ENCODE results near the gene TEX11. TPM values are rescaled to one million over a fixed set of nuclear protein-coding genes. Genes with fewer than 3 reads are reported as not detected.

TEX11 gene
- total and polyA plus RNA-seq, 9 of the 15 experiments (the other 6 are each of a cell fraction or from before 2014, with no cell fraction given) = 0.27 to 1.1 (median 0.45) TPM

DNA sequence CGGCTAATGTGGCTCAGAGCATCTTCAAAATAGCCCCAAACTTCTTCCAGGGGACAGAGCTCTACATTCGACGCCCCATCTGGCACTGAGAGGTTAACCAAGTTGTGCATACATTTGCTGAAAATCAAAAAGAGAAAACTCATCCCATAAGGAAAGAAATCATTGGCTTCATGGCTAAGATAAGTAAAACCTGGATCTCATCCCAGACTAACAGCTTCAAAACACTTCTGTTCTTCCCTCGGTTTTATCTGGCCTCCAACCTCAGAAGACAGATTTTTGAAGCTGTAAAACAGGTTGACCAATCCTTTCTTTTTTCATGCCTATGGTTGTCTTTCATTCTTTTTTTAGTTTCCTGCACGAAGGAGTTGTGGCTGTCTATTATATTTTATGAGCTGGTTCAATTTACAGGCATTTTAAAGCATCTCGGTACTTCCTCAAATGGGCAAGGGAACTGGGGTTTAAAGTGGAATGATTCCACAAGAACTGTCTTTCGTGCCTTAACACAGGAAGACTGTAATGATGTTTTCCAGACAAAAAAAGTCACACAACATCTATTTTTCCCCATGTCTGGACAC is 356.3 kb downstream of the TEX11 start:
- Histone ChIP-seq H2AFZ (ENCODE audit: low read depth, low read length) (no peak overlapping the region), H3K9ac (ENCODE audit: insufficient read depth in 1 of 2, low read depth in 2 of 2, low read length in 2 of 2) (no peak overlapping the region), H3K79me2 (ENCODE audit: control insufficient read depth, insufficient read depth, low read length) (no peaks in the 10 kb centered on the region), H3K4me1 (replicated peaks in 1 of 2; ENCODE audit: control insufficient read depth in 2 of 2, insufficient read depth in 2 of 2, low read length in 2 of 2) (no peaks in the 10 kb centered on the region), H3K4me3 (no peak overlapping the region), H3K4me2 (ENCODE audit: insufficient read depth, low read length) (no peak overlapping the region), H3K27ac (ENCODE audit: extremely low read depth, low read depth, low read length) (no peak overlapping the region), H3K9me1 (ENCODE audit: control insufficient read depth, insufficient read depth, low read length) (no peaks in the 10 kb centered on the region), H3K27me3 (ENCODE audit: control insufficient read depth in 2 of 2, insufficient read depth in 2 of 2, low read length in 2 of 2) (no peaks in the 10 kb centered on the region), H3K36me3 (ENCODE audit: control insufficient read depth, insufficient read depth, low read length) (no peaks in the 10 kb centered on the region), H3K9me3 (replicated peaks; ENCODE audit: control insufficient read depth, insufficient read depth, low read depth, low read length) (no peaks in the 10 kb centered on the region), H4K20me1 (replicated peaks; ENCODE audit: control insufficient read depth, insufficient read depth, low read length) (no peaks in the 10 kb centered on the region)
- CTCF ChIA-PET (ENCODE audit: low intra/inter-chr PET ratio) = no interaction called here
- DNase-seq (ENCODE audit: extremely low read depth in 1 of 4, low spot score in 3 of 4) (no peak), FAIRE-seq (no peak), ATAC-seq (no peak)
- POLR2A ChIA-PET = interaction anchor here (0.8 kb wide), 1 partner anchor 1156 kb away, joined by 3 read pairs; no protein-coding TSS in a partner anchor
- intact Hi-C loops (cut with micrococcal nuclease) = no loop called here
- in situ Hi-C loops (cut with MboI) = no loop called here
- TF ChIP-seq, protein P1, sequence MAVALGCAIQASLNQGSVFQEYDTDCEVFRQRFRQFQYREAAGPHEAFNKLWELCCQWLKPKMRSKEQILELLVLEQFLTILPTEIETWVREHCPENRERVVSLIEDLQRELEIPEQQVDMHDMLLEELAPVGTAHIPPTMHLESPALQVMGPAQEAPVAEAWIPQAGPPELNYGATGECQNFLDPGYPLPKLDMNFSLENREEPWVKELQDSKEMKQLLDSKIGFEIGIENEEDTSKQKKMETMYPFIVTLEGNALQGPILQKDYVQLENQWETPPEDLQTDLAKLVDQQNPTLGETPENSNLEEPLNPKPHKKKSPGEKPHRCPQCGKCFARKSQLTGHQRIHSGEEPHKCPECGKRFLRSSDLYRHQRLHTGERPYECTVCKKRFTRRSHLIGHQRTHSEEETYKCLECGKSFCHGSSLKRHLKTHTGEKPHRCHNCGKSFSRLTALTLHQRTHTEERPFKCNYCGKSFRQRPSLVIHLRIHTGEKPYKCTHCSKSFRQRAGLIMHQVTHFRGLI (CRISPR knock-in tag; IDR thresholded peaks at IDR 0.05) = no peak
- no peak for TF ChIP-seq POLR2AphosphoS2 (IDR thresholded peaks at IDR 0.05; ENCODE audit: low read length)
- TF ChIP-seq MTA1 (IDR thresholded peaks at IDR 0.05; ENCODE audit: borderline replicate concordance) = no peak
- TF ChIP-seq E2F3 (CRISPR knock-in tag; IDR thresholded peaks at IDR 0.05) = no peak
- TF ChIP-seq, protein P2, sequence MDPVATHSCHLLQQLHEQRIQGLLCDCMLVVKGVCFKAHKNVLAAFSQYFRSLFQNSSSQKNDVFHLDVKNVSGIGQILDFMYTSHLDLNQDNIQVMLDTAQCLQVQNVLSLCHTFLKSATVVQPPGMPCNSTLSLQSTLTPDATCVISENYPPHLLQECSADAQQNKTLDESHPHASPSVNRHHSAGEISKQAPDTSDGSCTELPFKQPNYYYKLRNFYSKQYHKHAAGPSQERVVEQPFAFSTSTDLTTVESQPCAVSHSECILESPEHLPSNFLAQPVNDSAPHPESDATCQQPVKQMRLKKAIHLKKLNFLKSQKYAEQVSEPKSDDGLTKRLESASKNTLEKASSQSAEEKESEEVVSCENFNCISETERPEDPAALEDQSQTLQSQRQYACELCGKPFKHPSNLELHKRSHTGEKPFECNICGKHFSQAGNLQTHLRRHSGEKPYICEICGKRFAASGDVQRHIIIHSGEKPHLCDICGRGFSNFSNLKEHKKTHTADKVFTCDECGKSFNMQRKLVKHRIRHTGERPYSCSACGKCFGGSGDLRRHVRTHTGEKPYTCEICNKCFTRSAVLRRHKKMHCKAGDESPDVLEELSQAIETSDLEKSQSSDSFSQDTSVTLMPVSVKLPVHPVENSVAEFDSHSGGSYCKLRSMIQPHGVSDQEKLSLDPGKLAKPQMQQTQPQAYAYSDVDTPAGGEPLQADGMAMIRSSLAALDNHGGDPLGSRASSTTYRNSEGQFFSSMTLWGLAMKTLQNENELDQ (CRISPR knock-in tag; IDR thresholded peaks at IDR 0.05; ENCODE audit: borderline replicate concordance) = no peak
- WGBS (ENCODE audit: insufficient coverage, low coverage, missing lambda C conversion rate) = 2% methylated on average over 7 of the region's 7 CpGs
- no TSS peak for BruUV-seq (replicated peaks)

Measured in K562 (cell line).